ENCODE measurements around the gene EMC9.

The EMC9 gene

GRCh38 chr14:24177041-24177825 lies 35.8 kb upstream of the EMC9 start:
- no peak for DNase-seq

GRCh38 chr14:24176599-24176998 lies 35.2 kb upstream of the EMC9 start:
- no peak for DNase-seq

- DNase-seq = no peak
These were observed 31.5 kb upstream of the EMC9 start for GRCh38 chr14:24172871-24173281.

- no peak for DNase-seq
These were observed 31.0 kb upstream of the EMC9 start for GRCh38 chr14:24172261-24172860.

GRCh38 chr14:24171422-24172260 lies 30.2 kb upstream of the EMC9 start, which contains the start of gene REC8:
REC8 (plus strand) TSS chr14:24172080; CDS start chr14:24172553, 473 bp downstream.
- DNase-seq = peak; percentile 88 to 89

- DNase-seq = no peak
These were observed 26.2 kb upstream of the EMC9 start for GRCh38 chr14:24167469-24168114.

GRCh38 chr14:24165785-24166184 lies 24.4 kb upstream of the EMC9 start:
- DNase-seq = no peak

GRCh38 chr14:24164518-24164991 lies 23.2 kb upstream of the EMC9 start:
- DNase-seq = no peak

GRCh38 chr14:24162093-24162492 lies 20.7 kb upstream of the EMC9 start:
- DNase-seq = no peak

GRCh38 chr14:24160850-24161804 lies 19.7 kb upstream of the EMC9 start, which contains the start of gene IRF9:
IRF9 (plus strand) TSS chr14:24161265; CDS start chr14:24162145, 880 bp downstream.
- peak; percentile 94 to 97 for DNase-seq

- DNase-seq = no peak
These were observed 19.1 kb upstream of the EMC9 start for GRCh38 chr14:24160499-24160849.

- no peak for DNase-seq
These were observed 18.5 kb upstream of the EMC9 start for GRCh38 chr14:24159777-24160498.

- no peak for DNase-seq
These were observed 15.9 kb upstream of the EMC9 start for GRCh38 chr14:24157331-24157730.

GRCh38 chr14:24156840-24157239 lies 15.4 kb upstream of the EMC9 start:
- DNase-seq = no peak

- DNase-seq = no peak
These were observed 13.7 kb upstream of the EMC9 start for GRCh38 chr14:24155100-24155499.

GRCh38 chr14:24151404-24152080 lies 10.2 kb upstream of the EMC9 start:
- no peak for DNase-seq

- DNase-seq = no peak
These were observed 9.6 kb upstream of the EMC9 start for GRCh38 chr14:24150993-24151392.

- DNase-seq = no peak
These were observed 9.2 kb upstream of the EMC9 start for GRCh38 chr14:24150567-24150966.

- DNase-seq = no peak
These were observed 8.7 kb upstream of the EMC9 start for GRCh38 chr14:24150061-24150460.

- no peak for DNase-seq
These were observed 8.0 kb upstream of the EMC9 start for GRCh38 chr14:24149302-24149969.

All from SHP77 (cell line).